VCaP (cell line): ENCODE measurements around the gene GFRA1.

ENCODE experiments used
- H3K27ac ChIP-seq: fragments of 450-650 bp; 2 replicates; pipeline ENCODE4 v1.5.1; 2017
- TF ChIP-seq, protein P1 (sequence below): fragments of 450-650 bp; conservative IDR thresholded peaks from 2 replicates; pipeline ENCODE4 v1.5.1; 2017; ENCODE audit warnings: mild to moderate bottlenecking, moderate library complexity

GFRA1 gene

DNA sequence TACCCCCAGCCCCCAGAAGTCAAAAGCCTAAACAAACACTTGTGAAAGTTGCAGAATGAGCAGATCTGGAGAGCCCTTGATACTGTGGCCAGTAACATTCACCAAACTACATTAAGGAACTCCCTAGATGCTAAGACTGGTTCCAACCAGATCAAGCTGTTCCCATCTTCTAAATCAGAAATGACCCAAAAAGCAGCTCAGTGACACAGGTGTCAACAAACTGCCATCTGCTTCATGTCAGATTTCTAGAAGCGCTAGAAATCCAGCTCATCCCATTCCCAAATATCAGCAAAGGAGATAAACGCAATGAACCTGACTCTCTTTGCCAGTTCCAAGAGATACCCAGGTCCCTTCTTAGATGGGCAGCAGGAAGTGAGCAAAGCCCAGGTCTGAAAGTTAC is 90.6 kb downstream of the GFRA1 start:
- H3K27ac ChIP-seq = no peak overlapping the region
- TF ChIP-seq, protein P1, sequence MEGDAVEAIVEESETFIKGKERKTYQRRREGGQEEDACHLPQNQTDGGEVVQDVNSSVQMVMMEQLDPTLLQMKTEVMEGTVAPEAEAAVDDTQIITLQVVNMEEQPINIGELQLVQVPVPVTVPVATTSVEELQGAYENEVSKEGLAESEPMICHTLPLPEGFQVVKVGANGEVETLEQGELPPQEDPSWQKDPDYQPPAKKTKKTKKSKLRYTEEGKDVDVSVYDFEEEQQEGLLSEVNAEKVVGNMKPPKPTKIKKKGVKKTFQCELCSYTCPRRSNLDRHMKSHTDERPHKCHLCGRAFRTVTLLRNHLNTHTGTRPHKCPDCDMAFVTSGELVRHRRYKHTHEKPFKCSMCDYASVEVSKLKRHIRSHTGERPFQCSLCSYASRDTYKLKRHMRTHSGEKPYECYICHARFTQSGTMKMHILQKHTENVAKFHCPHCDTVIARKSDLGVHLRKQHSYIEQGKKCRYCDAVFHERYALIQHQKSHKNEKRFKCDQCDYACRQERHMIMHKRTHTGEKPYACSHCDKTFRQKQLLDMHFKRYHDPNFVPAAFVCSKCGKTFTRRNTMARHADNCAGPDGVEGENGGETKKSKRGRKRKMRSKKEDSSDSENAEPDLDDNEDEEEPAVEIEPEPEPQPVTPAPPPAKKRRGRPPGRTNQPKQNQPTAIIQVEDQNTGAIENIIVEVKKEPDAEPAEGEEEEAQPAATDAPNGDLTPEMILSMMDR = no peak

DNA sequence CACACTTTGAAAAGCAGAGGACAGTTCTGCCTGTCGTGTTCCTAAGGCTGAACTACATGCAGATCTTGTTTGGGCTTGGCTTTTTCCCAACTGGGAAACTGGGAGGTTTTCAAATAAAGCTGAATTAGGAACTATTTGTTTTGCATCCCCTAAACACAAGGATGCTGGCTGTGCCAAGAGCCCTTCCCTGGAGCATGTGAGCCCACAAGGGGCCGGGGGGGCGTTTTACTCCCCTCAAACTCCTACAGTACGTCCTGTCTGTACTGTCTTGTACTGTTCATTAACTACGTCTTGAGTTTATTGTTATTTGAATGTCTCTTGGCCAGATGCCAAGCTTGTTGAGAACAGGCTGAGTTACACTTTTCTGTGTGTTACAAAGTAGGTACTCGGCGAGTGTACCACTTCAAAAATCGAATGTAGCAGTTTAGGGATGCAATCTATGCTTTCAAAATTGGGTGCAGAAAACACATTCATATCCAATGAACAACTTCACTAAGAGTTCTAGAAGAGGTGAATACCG is 94.9 kb downstream of the GFRA1 start:
- H3K27ac ChIP-seq = no peak overlapping the region
- TF ChIP-seq, protein P1 = no peak

GRCh38 chr10:116175231-116175630 is 97.8 kb downstream of the GFRA1 start:
- H3K27ac ChIP-seq = no peak overlapping the region
- TF ChIP-seq, protein P1 = no peak

DNA sequence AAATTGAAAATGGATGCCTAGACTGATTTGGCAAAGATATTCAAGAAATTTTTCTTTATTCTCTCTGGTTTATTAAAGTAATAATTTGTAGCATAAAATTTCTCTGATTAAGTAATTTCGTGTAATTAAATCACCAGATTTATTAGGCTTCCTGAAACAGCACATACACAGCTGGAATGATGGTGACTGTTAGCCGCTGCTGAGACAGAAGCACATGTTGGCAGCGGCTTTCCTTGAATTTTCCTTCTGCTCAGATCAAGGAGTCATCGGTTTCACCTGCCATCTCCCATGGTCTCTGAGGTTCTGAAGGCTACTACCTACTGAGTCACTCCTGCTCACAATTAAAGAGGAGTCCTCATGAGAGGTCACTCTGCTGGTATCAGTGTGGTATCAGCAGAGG is 101.5 kb downstream of the GFRA1 start:
- no peak overlapping the region for H3K27ac ChIP-seq
- TF ChIP-seq, protein P1 = no peak

GRCh38 chr10:116170815-116171250 is 102.2 kb downstream of the GFRA1 start:
- no peak overlapping the region for H3K27ac ChIP-seq
- TF ChIP-seq, protein P1 = no peak

- H3K27ac ChIP-seq = no peak overlapping the region
- TF ChIP-seq, protein P1 = no peak
Measured at GRCh38 chr10:116169782-116170445, 103.1 kb downstream of the GFRA1 start.

GRCh38 chr10:116168745-116169144 is 104.3 kb downstream of the GFRA1 start:
- TF ChIP-seq, protein P1 = no peak
- no peak overlapping the region for H3K27ac ChIP-seq
